GM21390 (cell line): ENCODE data around the gene REG3G.
"Not testable (repeated sequence)": the region's sequence is repeated elsewhere in the genome, so short reads cannot be mapped to it uniquely, and the experiment has no call there.

Experiments
- ATAC-seq: cut with Tn5 transposase; IDR thresholded peaks from one replicate; pipeline ENCODE4 v1.9.1; 2021; ENCODE audit not compliant: unreplicated experiment

REG3G gene

GRCh38 chr2:79013629-79014028, 11.9 kb upstream of the REG3G start:
- ATAC-seq: no peak

GRCh38 chr2:79016342-79016741, 9.2 kb upstream of the REG3G start:
- ATAC-seq: no peak

- no peak for ATAC-seq
These were observed 559 bp downstream of the REG3G start for GRCh38 chr2:79026061-79026460.

GRCh38 chr2:79039944-79040343, 14.4 kb downstream of the REG3G start:
- no peak for ATAC-seq

GRCh38 chr2:79041032-79041448, 15.5 kb downstream of the REG3G start:
- peak; percentile 49 for ATAC-seq

GRCh38 chr2:79053486-79053885, 28.0 kb downstream of the REG3G start:
- not testable (repeated sequence) for ATAC-seq

GRCh38 chr2:79054769-79055168, 29.3 kb downstream of the REG3G start:
- ATAC-seq: not testable (repeated sequence)

GRCh38 chr2:79065201-79065600, 39.7 kb downstream of the REG3G start:
- no peak for ATAC-seq

- ATAC-seq: no peak
These were observed 45.6 kb downstream of the REG3G start for GRCh38 chr2:79071078-79071477.
